Activated CD8-positive, alpha-beta memory T cell treated with anti-CD3 and anti-CD28 coated beads for 4 hours (primary cell): ENCODE measurements around the gene TRIO.

ENCODE experiments used
- DNase-seq, 2 donors: peaks; one replicate each; pipeline ENCODE4 v3.0.0-alpha.2; 2020; ENCODE audit warnings: low read depth in 2 of 2

The TRIO gene

GRCh38 chr5:14168144-14168792, 25.1 kb downstream of the TRIO start:
- no peak for DNase-seq

- no peak for DNase-seq
These were observed 25.7 kb downstream of the TRIO start for GRCh38 chr5:14168793-14169262.

GRCh38 chr5:14171046-14171445, 27.9 kb downstream of the TRIO start:
- DNase-seq = no peak

GRCh38 chr5:14171621-14172020, 28.5 kb downstream of the TRIO start:
- DNase-seq = no peak

GRCh38 chr5:14172149-14172795, 29.1 kb downstream of the TRIO start:
- DNase-seq = no peak

GRCh38 chr5:14173377-14174229, 30.5 kb downstream of the TRIO start:
- no peak for DNase-seq

- no peak for DNase-seq
These were observed 31.1 kb downstream of the TRIO start for GRCh38 chr5:14174230-14174636.

- no peak for DNase-seq
These were observed 32.2 kb downstream of the TRIO start for GRCh38 chr5:14175381-14175780.

GRCh38 chr5:14176888-14177287, 33.7 kb downstream of the TRIO start:
- DNase-seq = no peak

- no peak for DNase-seq
These were observed 34.5 kb downstream of the TRIO start for GRCh38 chr5:14177634-14178033.

GRCh38 chr5:14178091-14178490, 34.9 kb downstream of the TRIO start:
- no peak for DNase-seq

GRCh38 chr5:14178671-14179211, 35.6 kb downstream of the TRIO start:
- no peak for DNase-seq

GRCh38 chr5:14179446-14179845, 36.3 kb downstream of the TRIO start:
- no peak for DNase-seq

- no peak for DNase-seq
These were observed 37.3 kb downstream of the TRIO start for GRCh38 chr5:14180437-14180836.

- DNase-seq = no peak
These were observed 38.3 kb downstream of the TRIO start for GRCh38 chr5:14181299-14181968.

GRCh38 chr5:14182761-14183160, 39.6 kb downstream of the TRIO start:
- no peak for DNase-seq

GRCh38 chr5:14183187-14183939, 40.2 kb downstream of the TRIO start:
- no peak for DNase-seq

- no peak for DNase-seq
These were observed 40.9 kb downstream of the TRIO start for GRCh38 chr5:14184082-14184481.

- no peak for DNase-seq
These were observed 41.6 kb downstream of the TRIO start for GRCh38 chr5:14184725-14185124.

- no peak for DNase-seq
These were observed 42.4 kb downstream of the TRIO start for GRCh38 chr5:14185326-14186058.
